Fibroblast of lung (primary cell): ENCODE measurements around the gene RELL1. TPM values are rescaled to one million over a fixed set of nuclear protein-coding genes. Genes with fewer than 3 reads are reported as not detected.
A peak's percentile ranks its signal among the peaks of the same experiment; 100 is the strongest.

Experiments
- DNase-seq, 2 donors: peaks; one replicate each; pipeline versions ENCODE4 v3.0.0 to v3.0.0-alpha.2; 2010; ENCODE audit warnings: low read depth in 2 of 2
- H2AFZ ChIP-seq: 2 replicates; pipeline ENCODE4 v1.5.1; 2012; ENCODE audit warnings: low read length, control low read depth, inconsistent platforms
- H3K27ac ChIP-seq: 2 replicates; pipeline ENCODE4 v1.5.1; 2011; ENCODE audit warnings: low read length, control low read depth; ENCODE audit not compliant: insufficient read depth
- H3K27me3 ChIP-seq: 2 replicates; pipeline ENCODE4 v1.5.1; 2011; ENCODE audit warnings: mild to moderate bottlenecking, low read length; ENCODE audit not compliant: control insufficient read depth, insufficient read depth
- H3K36me3 ChIP-seq: 2 replicates; pipeline ENCODE4 v1.5.1; 2011; ENCODE audit warnings: low read length; ENCODE audit not compliant: control insufficient read depth, insufficient read depth
- H3K4me1 ChIP-seq: 2 replicates; pipeline ENCODE4 v1.5.1; 2011; ENCODE audit warnings: low read length; ENCODE audit not compliant: control insufficient read depth, insufficient read depth; ENCODE audit errors: extremely low read depth
- H3K4me2 ChIP-seq: 2 replicates; pipeline ENCODE4 v1.5.1; 2011; ENCODE audit warnings: low read length, control low read depth; ENCODE audit not compliant: insufficient read depth; ENCODE audit errors: extremely low read depth
- H3K4me3 ChIP-seq, 4 experiments: fragments of 200-600 bp in 1 of 4; sonication (generic) in 1 of 4; replicated peaks in 1 of 4; 2 replicates each; pipeline ENCODE4 v1.5.1; 2011 to 2016; ENCODE audit warnings: low read length in 4 of 4, low read depth in 3 of 4, mild to moderate bottlenecking in 3 of 4, control low read depth in 2 of 4, inconsistent platforms in 1 of 4, mixed read lengths in 1 of 4; ENCODE audit not compliant: insufficient read depth in 1 of 4; ENCODE audit errors: control extremely low read depth in 1 of 4
- H3K79me2 ChIP-seq: 2 replicates; pipeline ENCODE4 v1.5.1; 2012; ENCODE audit warnings: mild to moderate bottlenecking, low read length, inconsistent platforms; ENCODE audit not compliant: control insufficient read depth, insufficient read depth
- H3K9ac ChIP-seq: 2 replicates; pipeline ENCODE4 v1.5.1; 2011; ENCODE audit warnings: mild to moderate bottlenecking, low read length, control low read depth; ENCODE audit not compliant: insufficient read depth
- H3K9me3 ChIP-seq: 2 replicates; pipeline ENCODE4 v1.5.1; 2012; ENCODE audit warnings: low read depth, low read length; ENCODE audit not compliant: control insufficient read depth, insufficient read depth
- H4K20me1 ChIP-seq: 2 replicates; pipeline ENCODE4 v1.5.1; 2011; ENCODE audit warnings: low read length; ENCODE audit not compliant: control insufficient read depth, insufficient read depth; ENCODE audit errors: extremely low read depth
- EZH2 ChIP-seq: IDR thresholded peaks from 2 replicates; pipeline ENCODE4 v1.5.1; 2012; ENCODE audit warnings: low read length, control low read depth, mild to moderate bottlenecking; ENCODE audit errors: missing control alignments
- polyA plus RNA-seq, 2 donors: library from polyadenylated mRNA; depleted of rRNA in 1 of 2; stranded (reverse) in 1 of 2; unstranded in 1 of 2; fragments of >200 nt; gene quantifications; 2 replicates each; pipeline ENCODE4 v1.2.1, GENCODE V29; 2011 to 2012; ENCODE audit warnings: missing spikeins in 1 of 2
- total RNA-seq: library from RNA; depleted of rRNA; stranded (reverse); fragments of >200 nt; gene quantifications from 2 replicates; pipeline ENCODE4 v1.2.1, GENCODE V29; 2014
- TF ChIP-seq, protein P1 (sequence below), 2 donors: IDR thresholded peaks in 1 of 2; conservative IDR thresholded peaks in 1 of 2; 1 replicate in 1 of 2; 2 replicates in 1 of 2; pipeline ENCODE4 v1.5.1; 2011 to 2012; ENCODE audit warnings: low read length in 2 of 2, control low read depth in 1 of 2, inconsistent platforms in 1 of 2, low read depth in 1 of 2, mild to moderate bottlenecking in 1 of 2

The RELL1 gene
- total and polyA plus RNA-seq, 2 donors (not counting 1 experiment from before 2014, with no cell fraction given) = 16.1 to 71.0 TPM

DNA sequence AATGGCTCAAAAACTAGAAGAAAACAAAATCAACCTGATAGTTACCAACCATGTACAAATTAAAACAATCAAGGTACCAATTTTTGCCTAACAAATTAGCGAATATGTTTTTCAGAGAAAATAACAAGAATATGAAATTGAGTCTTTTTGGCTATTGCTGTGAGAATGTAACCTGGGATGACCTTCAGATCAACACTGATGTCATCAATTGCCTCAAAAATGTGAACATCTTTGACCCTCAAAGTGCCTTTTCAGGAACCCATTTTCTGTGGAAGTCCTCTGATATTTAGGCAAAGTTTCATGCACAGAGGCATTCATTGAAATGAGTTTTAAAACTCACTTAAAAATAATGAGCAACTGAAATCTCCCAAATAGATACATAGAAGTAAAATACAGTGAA lies 6.1 kb downstream of the RELL1 start:
- H3K9ac ChIP-seq = no peak overlapping the region
- peaks cover 14% of the 10 kb centered on the region for H3K79me2 ChIP-seq
- no peak overlapping the region for H3K4me2 ChIP-seq
- no peak overlapping the region for H3K27ac ChIP-seq
- H3K4me1 ChIP-seq = peaks cover 2% of the 10 kb centered on the region
- H3K27me3 ChIP-seq = no peaks in the 10 kb centered on the region
- no peak for DNase-seq
- H3K9me3 ChIP-seq = no peaks in the 10 kb centered on the region
- no peak overlapping the region for H3K4me3 ChIP-seq
- no peak for TF ChIP-seq EZH2
- TF ChIP-seq, protein P1, sequence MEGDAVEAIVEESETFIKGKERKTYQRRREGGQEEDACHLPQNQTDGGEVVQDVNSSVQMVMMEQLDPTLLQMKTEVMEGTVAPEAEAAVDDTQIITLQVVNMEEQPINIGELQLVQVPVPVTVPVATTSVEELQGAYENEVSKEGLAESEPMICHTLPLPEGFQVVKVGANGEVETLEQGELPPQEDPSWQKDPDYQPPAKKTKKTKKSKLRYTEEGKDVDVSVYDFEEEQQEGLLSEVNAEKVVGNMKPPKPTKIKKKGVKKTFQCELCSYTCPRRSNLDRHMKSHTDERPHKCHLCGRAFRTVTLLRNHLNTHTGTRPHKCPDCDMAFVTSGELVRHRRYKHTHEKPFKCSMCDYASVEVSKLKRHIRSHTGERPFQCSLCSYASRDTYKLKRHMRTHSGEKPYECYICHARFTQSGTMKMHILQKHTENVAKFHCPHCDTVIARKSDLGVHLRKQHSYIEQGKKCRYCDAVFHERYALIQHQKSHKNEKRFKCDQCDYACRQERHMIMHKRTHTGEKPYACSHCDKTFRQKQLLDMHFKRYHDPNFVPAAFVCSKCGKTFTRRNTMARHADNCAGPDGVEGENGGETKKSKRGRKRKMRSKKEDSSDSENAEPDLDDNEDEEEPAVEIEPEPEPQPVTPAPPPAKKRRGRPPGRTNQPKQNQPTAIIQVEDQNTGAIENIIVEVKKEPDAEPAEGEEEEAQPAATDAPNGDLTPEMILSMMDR (conservative IDR thresholded peaks at IDR 0.05 in 1 of 2, IDR thresholded peaks at IDR 0.05 in 1 of 2; ENCODE audit: low read depth in 1 of 2, low read length in 2 of 2) = no peak
- H3K36me3 ChIP-seq = no peaks in the 10 kb centered on the region
- no peak overlapping the region for H2AFZ ChIP-seq
- H4K20me1 ChIP-seq = no peaks in the 10 kb centered on the region

DNA sequence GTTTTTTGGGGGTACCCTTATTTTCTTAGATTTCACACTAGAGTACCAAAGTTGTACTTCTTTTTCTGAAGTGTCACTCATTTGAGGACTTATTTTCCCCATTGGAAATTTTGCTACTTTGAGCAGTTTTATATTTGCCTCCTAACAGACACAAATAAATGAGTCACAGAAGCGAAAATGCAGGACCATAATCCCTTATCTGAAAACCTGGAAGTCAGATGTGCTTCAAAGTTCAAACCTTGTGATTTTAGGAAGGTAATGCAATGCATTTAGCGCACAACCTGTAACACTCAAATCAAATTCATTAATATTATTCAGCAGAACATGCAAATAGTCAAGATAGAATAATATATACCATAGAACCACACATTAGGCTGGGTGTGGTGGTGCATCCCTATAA lies 6.9 kb downstream of the RELL1 start:
- H3K4me2 ChIP-seq = no peak overlapping the region
- no peak for TF ChIP-seq EZH2
- TF ChIP-seq, protein P1 (conservative IDR thresholded peaks at IDR 0.05 in 1 of 2, IDR thresholded peaks at IDR 0.05 in 1 of 2; ENCODE audit: low read depth in 1 of 2, low read length in 2 of 2) = no peak
- H4K20me1 ChIP-seq = no peaks in the 10 kb centered on the region
- no peaks in the 10 kb centered on the region for H3K36me3 ChIP-seq
- peaks cover 10% of the 10 kb centered on the region for H3K79me2 ChIP-seq
- no peak overlapping the region for H3K27ac ChIP-seq
- H3K27me3 ChIP-seq = no peaks in the 10 kb centered on the region
- no peaks in the 10 kb centered on the region for H3K4me1 ChIP-seq
- H3K9me3 ChIP-seq = no peaks in the 10 kb centered on the region
- no peak overlapping the region for H2AFZ ChIP-seq
- H3K9ac ChIP-seq = no peak overlapping the region
- H3K4me3 ChIP-seq = no peak overlapping the region
- no peak for DNase-seq

DNA sequence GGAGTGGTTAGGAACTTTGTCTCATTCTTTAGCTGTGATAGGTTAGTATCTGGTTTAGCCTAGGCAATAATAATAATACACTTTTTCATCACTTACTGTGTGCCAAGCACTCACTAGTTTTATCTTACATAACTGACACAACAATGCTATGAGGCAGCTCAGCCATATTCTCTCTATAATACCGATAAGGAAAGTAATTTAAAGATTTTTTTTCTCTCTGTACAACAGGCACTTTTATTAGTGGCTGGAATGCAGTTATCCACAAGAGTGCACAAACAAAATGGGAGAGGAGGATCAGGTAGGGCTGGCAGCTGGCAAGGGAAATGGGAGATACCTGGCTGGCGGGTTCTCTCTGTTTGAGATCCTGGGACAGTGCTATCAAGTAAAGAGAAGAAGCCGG lies 7.6 kb downstream of the RELL1 start:
- Histone ChIP-seq H3K9ac (no peak overlapping the region), H3K9me3 (no peaks in the 10 kb centered on the region), H2AFZ (no peak overlapping the region), H4K20me1 (no peaks in the 10 kb centered on the region), H3K4me3 (no peak overlapping the region), H3K27me3 (no peaks in the 10 kb centered on the region), H3K36me3 (no peaks in the 10 kb centered on the region), H3K4me1 (no peaks in the 10 kb centered on the region), H3K79me2 (peaks cover 6% of the 10 kb centered on the region), H3K27ac (no peak overlapping the region), H3K4me2 (no peak overlapping the region)
- TF ChIP-seq, protein P1 (conservative IDR thresholded peaks at IDR 0.05 in 1 of 2, IDR thresholded peaks at IDR 0.05 in 1 of 2; ENCODE audit: low read depth in 1 of 2, low read length in 2 of 2) = no peak
- no peak for TF ChIP-seq EZH2
- DNase-seq = peak in 1 of 2 donors; percentile 41
